CD4-positive, alpha-beta T cell treated with Interleukin-10 for 1 hour (primary cell): ENCODE data around the gene DOCK11.

Experiments
- DNase-seq: peaks from one replicate; pipeline ENCODE4 v3.0.0-alpha.2; 2020

DOCK11 gene

GRCh38 chrX:118534716-118535493, 39.3 kb downstream of the DOCK11 start:
- no peak for DNase-seq

- DNase-seq: no peak
Measured at GRCh38 chrX:118536204-118536603, 40.6 kb downstream of the DOCK11 start.

- peak; percentile 66 for DNase-seq
Measured at GRCh38 chrX:118536687-118537461, 41.3 kb downstream of the DOCK11 start.

- DNase-seq: no peak
Measured at GRCh38 chrX:118538386-118538785, 42.8 kb downstream of the DOCK11 start.

GRCh38 chrX:118540342-118540741, 44.7 kb downstream of the DOCK11 start:
- no peak for DNase-seq

- DNase-seq: no peak
Measured at GRCh38 chrX:118541482-118541881, 45.9 kb downstream of the DOCK11 start.

- DNase-seq: no peak
Measured at GRCh38 chrX:118545510-118545909, 49.9 kb downstream of the DOCK11 start.

GRCh38 chrX:118548841-118549240, 53.2 kb downstream of the DOCK11 start:
- DNase-seq: no peak

- DNase-seq: no peak
Measured at GRCh38 chrX:118550792-118551191, 55.2 kb downstream of the DOCK11 start.

GRCh38 chrX:118551426-118551825, 55.8 kb downstream of the DOCK11 start:
- DNase-seq: no peak

- DNase-seq: no peak
Measured at GRCh38 chrX:118552121-118552900, 56.7 kb downstream of the DOCK11 start.

- no peak for DNase-seq
Measured at GRCh38 chrX:118553042-118553710, 57.6 kb downstream of the DOCK11 start.

GRCh38 chrX:118554511-118554910, 58.9 kb downstream of the DOCK11 start:
- no peak for DNase-seq

- DNase-seq: no peak
Measured at GRCh38 chrX:118558926-118559325, 63.3 kb downstream of the DOCK11 start.

GRCh38 chrX:118560489-118560888, 64.9 kb downstream of the DOCK11 start:
- no peak for DNase-seq

GRCh38 chrX:118562582-118563164, 67.1 kb downstream of the DOCK11 start:
- DNase-seq: no peak

- no peak for DNase-seq
Measured at GRCh38 chrX:118564498-118564897, 68.9 kb downstream of the DOCK11 start.

- no peak for DNase-seq
Measured at GRCh38 chrX:118565853-118566252, 70.2 kb downstream of the DOCK11 start.

GRCh38 chrX:118566359-118566758, 70.7 kb downstream of the DOCK11 start:
- no peak for DNase-seq

GRCh38 chrX:118569676-118570075, 74.1 kb downstream of the DOCK11 start:
- no peak for DNase-seq

GRCh38 chrX:118570209-118570608, 74.6 kb downstream of the DOCK11 start:
- DNase-seq: no peak

- no peak for DNase-seq
Measured at GRCh38 chrX:118571836-118572235, 76.2 kb downstream of the DOCK11 start.

GRCh38 chrX:118574666-118575065, 79.1 kb downstream of the DOCK11 start:
- DNase-seq: no peak
